ENCODE results near the gene KDM2B. TPM values are rescaled to one million over a fixed set of nuclear protein-coding genes. Genes with fewer than 3 reads are reported as not detected.
A peak's percentile ranks its signal among the peaks of the same experiment; 100 is the strongest.

The KDM2B gene
- total and polyA plus RNA-seq, 4 experiments from 2014 or later: 7.7 to 101 (median 59.6) TPM

GRCh38 chr12:121441555-121441954 lies 139.3 kb downstream of the KDM2B start:
- Mint-ChIP-seq H3K4me3 (peak overlapping the region in 1 of 8 donors; percentile 44), H3K27me3 (no peaks in the 10 kb centered on the region), H3K36me3 (peaks cover 35 to 63% of the 10 kb centered on the region in 2 donors), H3K27ac (peak overlapping the region in 1 of 7 donors; percentile 8), H3K4me1 (peaks cover 0 to 8% (median 3%) of the 10 kb centered on the region in 4 donors), H3K9me3 (peaks cover 0 to under 1% (median 0%) of the 10 kb centered on the region in 8 donors)
- H3K9me3 ChIP-seq (ENCODE audit: control insufficient read depth in 1 of 2, low read length in 2 of 2): no peaks in the 10 kb centered on the region
- no peak overlapping the region for H3K4me3 ChIP-seq (ENCODE audit: low read length in 2 of 2)
- intact Hi-C loops (cut with micrococcal nuclease): no loop called here
- CTCF ChIA-PET (ENCODE audit: partially characterized antibody): interaction anchor here (0.7 to 5.6 kb wide), 9 partner anchors 10 to 381 kb away, joined by 3 to 93 read pairs (median 12); partner anchors contain the start of gene RNF34
- no peaks in the 10 kb centered on the region for H3K27me3 ChIP-seq (ENCODE audit: insufficient read depth, low read length)
- POLR2A ChIA-PET (ENCODE audit: partially characterized antibody): no interaction called here
- peaks cover 52% of the 10 kb centered on the region for H3K36me3 ChIP-seq (ENCODE audit: insufficient read depth, low read length)
- H3K27ac ChIP-seq (ENCODE audit: low read depth, low read length): no peak overlapping the region
- H3K4me1 ChIP-seq (ENCODE audit: insufficient read depth, low read length): no peaks in the 10 kb centered on the region
- DNase-seq: no peak

- Mint-ChIP-seq H3K27me3 (no peaks in the 10 kb centered on the region), H3K9me3 (peaks cover 0 to 4% (median 0%) of the 10 kb centered on the region in 8 donors), H3K4me1 (peaks cover 0 to 6% (median 3%) of the 10 kb centered on the region in 4 donors), H3K4me3 (no peak overlapping the region), H3K36me3 (peaks cover 43 to 68% of the 10 kb centered on the region in 2 donors), H3K27ac (no peak overlapping the region)
- Histone ChIP-seq H3K27me3 (ENCODE audit: insufficient read depth, low read length) (no peaks in the 10 kb centered on the region), H3K4me3 (ENCODE audit: low read length in 2 of 2) (no peak overlapping the region), H3K4me1 (ENCODE audit: insufficient read depth, low read length) (no peaks in the 10 kb centered on the region), H3K9me3 (ENCODE audit: control insufficient read depth in 1 of 2, low read length in 2 of 2) (no peaks in the 10 kb centered on the region), H3K36me3 (ENCODE audit: insufficient read depth, low read length) (peaks cover 52% of the 10 kb centered on the region), H3K27ac (ENCODE audit: low read depth, low read length) (no peak overlapping the region)
- DNase-seq: no peak
- CTCF ChIA-PET (ENCODE audit: partially characterized antibody): interaction anchor here (1.0 to 5.6 kb wide), 2 partner anchors 17 to 107 kb away, joined by 3 to 93 read pairs; no protein-coding TSS in a partner anchor
- intact Hi-C loops (cut with micrococcal nuclease): no loop called here
- POLR2A ChIA-PET (ENCODE audit: partially characterized antibody): no interaction called here
Observed at GRCh38 chr12:121440768-121441167, 140.1 kb downstream of the KDM2B start.

DNA sequence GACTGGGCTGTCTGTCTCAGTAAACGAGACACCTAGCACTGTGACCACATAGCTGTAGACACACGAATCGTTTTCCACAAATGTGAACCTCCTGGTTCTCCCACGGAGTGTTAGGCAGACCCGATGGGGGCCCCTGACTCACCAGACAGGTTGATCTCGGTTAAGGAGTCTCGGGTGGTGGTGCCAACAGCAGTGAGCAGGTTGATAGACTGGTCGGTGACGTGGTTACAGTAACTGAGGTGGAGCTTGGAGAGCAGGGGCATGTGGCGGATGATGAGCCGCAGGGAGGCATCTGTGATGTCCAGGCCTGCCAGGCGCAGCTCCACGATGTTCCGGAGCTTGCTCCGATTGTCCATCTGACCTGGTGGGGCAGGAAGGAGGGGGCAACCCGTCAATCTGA lies 141.1 kb downstream of the KDM2B start:
- DNase-seq: no peak
- ChIA-PET POLR2A (ENCODE audit: partially characterized antibody) (interaction anchor here (0.5 to 1.3 kb wide), 2 partner anchors 26 to 38 kb away, joined by 3 to 7 read pairs; no protein-coding TSS in a partner anchor), CTCF (ENCODE audit: partially characterized antibody) (no interaction called here)
- peak overlapping the region in 2 of 7 donors; percentile 35 to 76 for H3K27ac Mint-ChIP-seq
- no peak overlapping the region for H3K4me3 Mint-ChIP-seq
- H3K36me3 Mint-ChIP-seq: peaks cover 49 to 72% of the 10 kb centered on the region in 2 donors
- no peak overlapping the region for H3K4me3 ChIP-seq (ENCODE audit: low read length in 2 of 2)
- no peaks in the 10 kb centered on the region for H3K4me1 ChIP-seq (ENCODE audit: insufficient read depth, low read length)
- no peak overlapping the region for H3K27ac ChIP-seq (ENCODE audit: low read depth, low read length)
- no peaks in the 10 kb centered on the region for H3K27me3 Mint-ChIP-seq
- no peaks in the 10 kb centered on the region for H3K9me3 ChIP-seq (ENCODE audit: control insufficient read depth in 1 of 2, low read length in 2 of 2)
- peaks cover 44% of the 10 kb centered on the region for H3K36me3 ChIP-seq (ENCODE audit: insufficient read depth, low read length)
- peaks cover 0 to 4% (median 0%) of the 10 kb centered on the region in 8 donors for H3K9me3 Mint-ChIP-seq
- H3K4me1 Mint-ChIP-seq: peaks cover 0 to 6% (median 3%) of the 10 kb centered on the region in 4 donors
- intact Hi-C loops (cut with micrococcal nuclease): no loop called here
- H3K27me3 ChIP-seq (ENCODE audit: insufficient read depth, low read length): no peaks in the 10 kb centered on the region

- no peak for DNase-seq
- H3K27me3 Mint-ChIP-seq: no peaks in the 10 kb centered on the region
- H3K27ac Mint-ChIP-seq: peak overlapping the region in 1 of 7 donors; percentile 23
- H3K4me3 ChIP-seq (ENCODE audit: low read length in 2 of 2): no peak overlapping the region
- H3K36me3 ChIP-seq (ENCODE audit: insufficient read depth, low read length): peaks cover 37% of the 10 kb centered on the region
- no peak overlapping the region for H3K4me3 Mint-ChIP-seq
- H3K27ac ChIP-seq (ENCODE audit: low read depth, low read length): no peak overlapping the region
- intact Hi-C loops (cut with micrococcal nuclease): no loop called here
- peaks cover 0 to 6% (median 3%) of the 10 kb centered on the region in 4 donors for H3K4me1 Mint-ChIP-seq
- no peaks in the 10 kb centered on the region for H3K27me3 ChIP-seq (ENCODE audit: insufficient read depth, low read length)
- no peaks in the 10 kb centered on the region for H3K4me1 ChIP-seq (ENCODE audit: insufficient read depth, low read length)
- no peaks in the 10 kb centered on the region for H3K9me3 ChIP-seq (ENCODE audit: control insufficient read depth in 1 of 2, low read length in 2 of 2)
- CTCF ChIA-PET (ENCODE audit: partially characterized antibody): interaction anchor here (1.0 kb wide), 2 partner anchors 60 to 103 kb away, joined by 3 to 7 read pairs; no protein-coding TSS in a partner anchor
- H3K9me3 Mint-ChIP-seq: peaks cover 0 to 4% (median 0%) of the 10 kb centered on the region in 8 donors
- POLR2A ChIA-PET (ENCODE audit: partially characterized antibody): interaction anchor here (0.9 to 1.3 kb wide), 2 partner anchors 38 to 42 kb away, joined by 3 to 7 read pairs; no protein-coding TSS in a partner anchor
- peaks cover 49 to 68% of the 10 kb centered on the region in 2 donors for H3K36me3 Mint-ChIP-seq
Observed at GRCh38 chr12:121438905-121439304, 141.9 kb downstream of the KDM2B start.

DNA sequence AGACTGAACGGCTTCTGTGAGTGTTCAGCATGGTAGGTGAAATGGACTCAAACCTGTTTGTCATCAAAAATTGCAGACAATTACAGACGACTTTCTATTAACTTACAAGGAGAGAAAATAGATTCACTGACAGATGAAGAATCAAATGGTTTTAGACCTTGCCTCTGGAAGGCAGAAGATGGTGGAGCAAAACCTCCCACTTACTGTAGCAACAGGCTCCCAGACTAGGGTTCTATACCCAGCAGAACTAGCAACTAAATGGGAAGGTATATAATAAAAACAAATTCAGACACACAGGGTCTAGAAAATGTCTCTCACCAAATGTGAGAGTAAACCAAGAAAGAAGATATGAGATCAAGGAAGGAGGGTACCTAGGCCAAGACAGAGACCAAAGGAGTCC lies 144.1 kb downstream of the KDM2B start:
- Histone ChIP-seq H3K4me3 (ENCODE audit: low read length in 2 of 2) (no peak overlapping the region), H3K4me1 (ENCODE audit: insufficient read depth, low read length) (no peaks in the 10 kb centered on the region), H3K27ac (ENCODE audit: low read depth, low read length) (no peak overlapping the region), H3K27me3 (ENCODE audit: insufficient read depth, low read length) (no peaks in the 10 kb centered on the region), H3K36me3 (ENCODE audit: insufficient read depth, low read length) (peaks cover 41% of the 10 kb centered on the region), H3K9me3 (ENCODE audit: control insufficient read depth in 1 of 2, low read length in 2 of 2) (no peaks in the 10 kb centered on the region)
- Mint-ChIP-seq H3K27ac (peak overlapping the region in 3 of 7 donors; percentile 4 to 82 (median 61)), H3K9me3 (peaks cover 0 to 4% (median 0%) of the 10 kb centered on the region in 8 donors), H3K4me3 (no peak overlapping the region), H3K36me3 (peaks cover 54 to 79% of the 10 kb centered on the region in 2 donors), H3K27me3 (no peaks in the 10 kb centered on the region), H3K4me1 (peaks cover 0 to 6% (median 1%) of the 10 kb centered on the region in 4 donors)
- intact Hi-C loops (cut with micrococcal nuclease): no loop called here
- ChIA-PET CTCF (ENCODE audit: partially characterized antibody) (interaction anchor here (1.1 kb wide), 1 partner anchor 31 kb away, joined by 3 read pairs; no protein-coding TSS in a partner anchor), POLR2A (ENCODE audit: partially characterized antibody) (no interaction called here)
- DNase-seq: no peak

DNA sequence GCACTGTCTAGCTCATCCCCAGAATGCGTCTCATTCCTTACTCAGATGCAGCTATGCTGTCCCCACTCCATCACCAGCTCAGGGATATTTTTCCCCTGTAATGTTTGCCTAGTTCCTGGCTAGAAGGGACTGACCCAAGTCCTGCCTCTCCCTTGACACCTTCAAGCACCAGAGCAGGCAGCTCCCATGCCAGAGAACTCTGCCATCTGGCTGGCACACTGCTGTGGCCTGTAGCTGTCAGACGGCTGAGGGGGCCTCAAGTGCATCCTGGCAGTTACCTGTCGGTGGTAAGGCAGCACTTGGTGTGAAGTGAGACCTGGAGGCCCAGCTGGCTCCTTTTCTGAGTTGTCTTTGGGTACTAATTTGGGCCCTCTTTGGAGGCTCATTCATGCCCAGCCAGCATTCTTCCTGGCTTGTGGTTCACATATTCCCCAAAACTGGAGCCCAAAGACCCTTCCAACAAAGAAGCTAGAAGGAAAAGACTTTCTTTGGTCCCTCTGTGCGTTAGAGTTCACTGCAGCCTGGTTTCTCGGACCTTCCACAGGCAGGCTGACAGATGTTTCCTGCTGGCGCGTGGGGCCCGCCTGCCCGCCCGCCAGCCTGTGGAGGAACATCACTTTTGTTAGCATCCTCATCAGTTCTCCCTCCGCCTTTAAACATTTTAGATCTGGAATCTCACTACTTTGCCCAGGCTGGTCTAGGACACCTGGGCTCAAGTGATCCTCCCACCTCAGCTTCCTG lies 147.9 kb downstream of the KDM2B start:
- no peak overlapping the region for H3K4me3 ChIP-seq (ENCODE audit: low read length in 2 of 2)
- peaks cover 0 to 4% (median 0%) of the 10 kb centered on the region in 8 donors for H3K9me3 Mint-ChIP-seq
- no peaks in the 10 kb centered on the region for H3K4me1 ChIP-seq (ENCODE audit: insufficient read depth, low read length)
- intact Hi-C loops (cut with micrococcal nuclease): no loop called here
- H3K27ac Mint-ChIP-seq: peak overlapping the region; percentile 3 to 81 (median 64)
- peak overlapping the region in 1 of 8 donors; percentile 63 for H3K4me3 Mint-ChIP-seq
- H3K36me3 Mint-ChIP-seq: peaks cover 66 to 84% of the 10 kb centered on the region in 2 donors
- ChIA-PET POLR2A (ENCODE audit: partially characterized antibody) (interaction anchor here (1.0 to 1.1 kb wide), 2 partner anchors 33 to 81 kb away, joined by 3 to 5 read pairs; partner anchors contain the start of genes ANAPC5 and RNF34), CTCF (ENCODE audit: partially characterized antibody) (interaction anchor here (0.6 to 4.2 kb wide), 3 partner anchors 10 to 382 kb away, joined by 4 to 24 read pairs (median 4); no protein-coding TSS in a partner anchor)
- DNase-seq: peak in 1 of 5 donors; percentile 22
- H3K27ac ChIP-seq (ENCODE audit: low read depth, low read length): no peak overlapping the region
- H3K27me3 ChIP-seq (ENCODE audit: insufficient read depth, low read length): no peaks in the 10 kb centered on the region
- H3K36me3 ChIP-seq (ENCODE audit: insufficient read depth, low read length): peaks cover 45% of the 10 kb centered on the region
- no peaks in the 10 kb centered on the region for H3K27me3 Mint-ChIP-seq
- peaks cover 0 to 6% (median 1%) of the 10 kb centered on the region in 4 donors for H3K4me1 Mint-ChIP-seq
- no peaks in the 10 kb centered on the region for H3K9me3 ChIP-seq (ENCODE audit: control insufficient read depth in 1 of 2, low read length in 2 of 2)

DNA sequence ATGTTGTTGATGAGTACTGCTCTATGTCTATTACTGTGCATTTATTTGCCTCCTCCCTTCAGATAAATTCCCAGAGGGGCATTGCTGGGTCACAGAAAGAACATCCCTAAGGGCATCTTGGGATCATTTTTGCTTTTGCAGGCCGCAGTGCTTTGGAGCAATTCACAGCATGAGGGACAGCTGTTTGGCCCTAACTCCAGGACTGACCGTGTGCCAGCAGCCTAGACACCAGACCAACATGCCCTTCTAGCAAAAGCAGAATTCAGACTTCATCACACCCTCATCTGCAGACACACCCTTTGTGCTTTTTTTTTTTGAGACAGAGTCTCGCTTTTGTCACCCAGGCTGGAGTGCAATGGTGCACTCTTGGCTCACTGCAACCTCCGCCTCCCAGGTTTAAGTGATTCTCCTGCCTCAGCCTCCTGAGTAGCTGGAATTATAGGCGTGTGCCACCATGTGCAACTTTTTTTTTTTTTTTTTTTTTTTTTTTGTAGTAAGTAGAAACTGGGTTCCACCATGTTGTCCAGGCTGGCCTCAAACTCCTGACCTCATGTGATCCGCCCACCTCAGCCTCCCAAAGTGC lies 149.9 kb downstream of the KDM2B start:
- intact Hi-C loops (cut with micrococcal nuclease): no loop called here
- Mint-ChIP-seq H3K4me1 (peaks cover 0 to 1% (median 0%) of the 10 kb centered on the region in 4 donors), H3K27me3 (no peaks in the 10 kb centered on the region), H3K27ac (peak overlapping the region in 4 of 7 donors; percentile 7 to 73 (median 38)), H3K9me3 (no peaks in the 10 kb centered on the region), H3K36me3 (peaks cover 51 to 83% of the 10 kb centered on the region in 2 donors), H3K4me3 (no peak overlapping the region)
- Histone ChIP-seq H3K27ac (ENCODE audit: low read depth, low read length) (no peak overlapping the region), H3K9me3 (ENCODE audit: control insufficient read depth in 1 of 2, low read length in 2 of 2) (no peaks in the 10 kb centered on the region), H3K4me3 (ENCODE audit: low read length in 2 of 2) (no peak overlapping the region), H3K4me1 (ENCODE audit: insufficient read depth, low read length) (no peaks in the 10 kb centered on the region), H3K27me3 (ENCODE audit: insufficient read depth, low read length) (no peaks in the 10 kb centered on the region), H3K36me3 (ENCODE audit: insufficient read depth, low read length) (peaks cover 57% of the 10 kb centered on the region)
- no peak for DNase-seq
- ChIA-PET CTCF (ENCODE audit: partially characterized antibody) (interaction anchor here (2.0 to 4.2 kb wide), 2 partner anchors 12 to 96 kb away, joined by 5 to 24 read pairs; no protein-coding TSS in a partner anchor), POLR2A (ENCODE audit: partially characterized antibody) (no interaction called here)
